ENCODE measurements around the gene MCC.
"Not testable (repeated sequence)": the region's sequence is repeated elsewhere in the genome, so short reads cannot be mapped to it uniquely, and the experiment has no call there.

MCC gene

DNA sequence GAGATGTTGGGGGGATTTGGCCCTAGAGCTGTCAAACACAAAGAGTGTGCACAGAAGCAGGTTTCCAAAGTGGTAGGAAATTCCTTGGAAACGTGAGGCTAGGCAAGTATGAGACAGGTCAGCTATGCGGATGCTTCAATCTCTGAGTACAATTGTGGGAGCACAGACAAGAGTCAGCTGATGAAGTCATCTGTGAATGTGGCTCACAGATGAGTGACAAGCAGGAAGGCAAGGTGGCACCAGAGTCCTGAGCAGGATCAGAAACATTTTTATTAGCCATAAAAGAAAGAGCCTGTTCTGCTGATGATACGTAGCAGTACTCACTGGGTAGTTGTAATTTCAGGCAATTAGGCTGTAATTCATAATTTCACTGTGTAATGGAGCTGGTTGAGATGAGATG is 394.7 kb downstream of the MCC start:
- no peak for DNase-seq

DNA sequence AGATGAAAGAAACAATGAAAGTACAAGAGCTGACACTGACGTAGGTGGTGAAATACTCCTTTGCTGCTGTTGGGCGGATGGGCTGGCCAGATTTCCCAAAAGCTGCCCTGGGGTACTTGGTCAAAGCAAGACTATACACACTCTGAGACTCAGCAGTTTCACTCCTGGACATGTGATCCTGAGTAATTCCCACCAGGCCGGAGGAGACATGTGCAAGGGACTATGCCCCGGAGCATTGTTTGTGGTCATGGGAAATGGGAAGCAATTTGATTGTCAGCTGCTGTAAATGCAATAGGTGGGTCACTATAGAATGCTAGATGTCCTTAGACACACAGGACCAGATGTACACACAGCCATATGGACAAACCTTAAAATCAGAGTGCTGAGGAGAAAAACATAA is 395.6 kb downstream of the MCC start:
- DNase-seq: no peak

DNA sequence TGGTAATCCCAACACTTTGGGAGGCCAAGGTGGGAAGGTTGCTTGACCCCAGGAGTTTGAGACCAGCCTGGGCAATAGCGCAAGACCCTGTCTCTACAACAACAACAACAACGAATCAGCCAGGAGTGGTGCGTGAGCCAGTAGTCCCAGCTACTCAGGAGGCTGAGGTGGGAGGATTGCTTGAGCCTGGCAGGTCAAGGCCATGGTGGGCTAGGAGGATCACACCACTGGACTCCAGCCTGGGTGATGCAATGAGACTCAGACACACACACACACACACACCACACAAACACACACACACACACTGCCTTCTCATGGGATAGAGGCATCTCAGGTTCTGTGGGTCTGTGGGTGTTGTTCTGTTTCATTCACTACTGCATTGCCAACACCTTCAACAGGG is 396.6 kb downstream of the MCC start:
- DNase-seq: no peak

DNA sequence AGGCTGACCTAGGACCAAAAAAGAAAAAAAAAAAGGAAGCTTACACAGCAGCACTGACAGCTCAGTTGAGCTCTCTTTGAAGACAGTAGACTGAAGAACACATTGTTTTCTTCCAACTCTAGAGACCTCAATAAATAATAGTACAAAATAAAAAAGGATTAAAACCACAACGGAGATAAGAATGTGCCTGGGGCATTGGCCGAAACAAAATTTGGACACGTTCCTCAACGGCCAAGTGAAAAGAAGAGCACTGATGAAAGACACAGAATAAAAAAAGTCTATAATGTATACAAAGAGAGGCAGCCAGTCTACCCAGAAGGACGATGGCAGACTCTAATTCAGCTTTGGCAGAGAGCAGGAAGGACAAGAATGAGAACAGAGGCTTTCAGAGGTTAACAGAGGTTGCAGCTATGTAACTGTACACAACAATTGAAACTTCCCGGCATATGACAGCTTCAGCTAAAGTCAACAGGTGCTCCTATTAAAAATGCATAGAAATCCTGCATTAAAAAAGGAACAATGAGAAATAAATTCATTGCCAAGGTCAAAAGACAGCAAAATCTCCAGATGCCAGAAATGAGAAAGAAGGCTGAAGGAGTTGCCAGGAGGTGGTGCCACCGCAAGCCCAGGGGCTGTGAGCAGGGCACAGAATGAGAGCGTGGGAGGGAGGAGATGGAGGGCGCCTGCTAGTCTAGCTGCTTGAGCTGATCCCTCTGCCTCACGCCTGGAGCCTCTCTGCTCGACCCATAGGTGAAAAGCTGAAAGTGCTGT is 397.7 kb downstream of the MCC start:
- DNase-seq: no peak

DNA sequence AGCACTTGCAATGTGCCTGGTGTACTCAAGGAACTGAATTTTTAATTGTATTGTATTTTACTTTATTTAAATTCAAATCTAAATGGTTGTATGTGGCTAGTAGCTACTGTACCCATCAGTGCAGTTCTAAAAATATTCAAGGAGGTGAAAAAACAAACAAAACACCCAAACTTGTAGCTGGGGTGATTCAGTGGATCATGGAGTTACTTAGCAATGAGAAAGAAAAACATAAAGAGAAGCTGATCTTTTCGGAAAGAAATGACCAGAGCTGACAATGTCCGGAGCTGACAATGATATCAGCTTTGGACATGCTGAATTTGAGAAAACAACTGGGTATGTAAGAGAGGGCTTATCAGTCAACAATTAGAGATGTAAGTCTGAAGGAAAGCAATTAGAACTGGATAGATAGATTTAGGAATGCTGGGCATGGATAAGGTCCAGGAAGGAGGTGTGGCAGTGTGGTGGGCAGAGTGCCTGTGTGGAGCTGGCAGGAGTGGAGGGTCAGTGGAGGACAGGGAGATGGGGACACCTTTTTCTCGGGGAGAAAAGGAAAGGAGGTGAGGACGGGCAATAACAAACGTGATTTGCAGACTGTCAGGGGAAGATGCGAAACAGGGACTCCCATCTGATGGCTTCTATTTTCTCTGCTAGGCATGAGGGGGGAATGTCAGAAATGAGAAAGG is 398.5 kb downstream of the MCC start:
- DNase-seq: no peak

DNA sequence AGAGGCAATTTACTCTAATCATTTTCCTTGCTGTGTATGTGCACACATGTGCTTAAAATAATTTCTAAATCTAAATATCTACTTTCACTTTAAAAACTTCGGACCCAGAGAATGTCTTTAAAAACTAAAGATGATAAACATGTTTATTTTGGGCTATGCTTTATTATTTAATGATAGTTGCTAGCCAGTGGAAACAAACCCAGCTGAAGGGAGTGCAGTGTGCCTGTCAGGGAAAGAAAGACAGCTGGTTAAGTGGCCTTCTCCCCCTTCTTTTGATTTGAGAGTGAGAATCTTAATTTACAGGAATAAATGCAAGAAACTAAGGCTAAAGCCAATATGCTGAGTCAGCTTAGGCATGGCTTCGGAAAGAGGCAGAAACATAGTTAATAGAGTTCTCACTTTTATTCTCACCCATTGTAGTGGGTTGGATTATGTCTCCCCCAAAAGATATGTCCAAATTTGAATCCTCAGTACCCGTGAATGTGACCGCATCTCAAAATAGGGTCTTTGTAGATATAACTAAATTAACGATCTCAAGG is 400.2 kb downstream of the MCC start:
- DNase-seq: no peak

DNA sequence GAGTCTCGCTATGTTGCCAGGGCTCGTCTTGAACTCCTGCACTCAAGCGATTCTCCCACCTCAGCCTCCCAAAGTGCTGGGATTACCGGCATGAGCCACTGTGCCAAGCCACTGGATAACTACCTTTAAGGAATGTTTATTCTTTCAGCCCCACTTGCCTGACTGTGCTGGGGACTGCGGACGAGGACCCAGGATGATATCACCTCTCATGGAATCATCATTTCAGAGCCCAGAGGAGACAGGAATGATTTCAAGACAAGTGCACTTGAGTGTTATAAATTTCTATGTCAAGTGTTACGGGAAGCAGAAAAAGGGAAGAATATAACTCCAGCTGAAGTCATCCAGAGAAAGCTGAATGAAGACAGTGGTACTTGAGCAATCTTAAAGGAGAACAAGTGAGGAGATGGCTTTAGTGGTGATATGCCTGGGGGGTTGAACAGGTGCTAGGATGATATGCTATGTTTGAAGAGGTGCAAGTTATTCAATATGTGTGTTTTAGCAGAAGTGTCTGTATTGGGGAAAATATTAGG is 402.3 kb downstream of the MCC start:
- DNase-seq: no peak

DNA sequence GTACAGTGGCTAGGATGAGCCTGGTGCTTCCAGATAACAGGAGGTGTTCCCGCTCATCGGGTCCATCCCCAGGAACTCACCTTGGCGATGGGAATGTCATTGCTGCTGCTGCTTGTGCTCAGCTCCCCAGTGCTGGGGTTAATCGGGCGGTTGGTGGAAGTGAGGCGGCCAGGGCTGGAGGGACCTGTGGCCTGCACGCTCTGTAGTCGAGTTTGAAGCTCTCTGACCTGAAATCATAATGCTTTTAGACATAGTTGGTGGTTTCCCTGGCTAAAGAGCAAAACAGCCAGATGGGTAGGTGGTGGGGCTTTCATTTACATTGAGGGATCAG is 403.2 kb downstream of the MCC start:
- DNase-seq: no peak

DNA sequence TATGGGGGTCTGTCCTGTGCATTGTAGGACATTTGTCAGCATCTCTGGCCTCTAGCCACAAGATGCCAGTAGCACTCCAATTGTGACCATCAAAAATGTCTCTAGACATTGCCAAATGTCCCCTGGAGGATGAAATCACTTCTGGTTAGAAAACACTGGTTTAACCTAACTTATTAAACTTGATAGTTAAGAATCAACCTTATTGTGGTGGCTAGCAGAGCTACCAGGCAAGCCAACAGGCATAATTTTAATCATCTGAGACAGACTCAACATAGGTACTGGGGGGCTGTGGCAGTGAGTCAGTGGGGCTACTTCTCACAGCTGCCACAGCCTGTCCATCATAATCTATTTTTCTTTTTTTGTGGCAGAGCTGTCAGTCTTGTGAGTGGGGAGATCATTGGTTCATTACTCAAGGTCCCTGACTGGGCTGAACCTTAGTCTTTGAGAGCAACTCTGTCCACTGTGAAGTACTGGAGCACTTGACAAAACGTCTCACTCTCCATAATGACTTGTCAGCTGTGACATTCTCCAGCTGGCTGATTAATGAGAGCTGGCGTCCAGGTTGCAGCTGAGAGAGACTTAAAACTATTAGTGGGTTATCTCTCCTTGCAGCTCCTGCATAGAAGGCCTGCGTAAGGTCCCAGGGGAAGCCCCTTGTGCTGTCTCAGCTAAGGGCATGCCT is 403.7 kb downstream of the MCC start:
- no peak for DNase-seq

DNA sequence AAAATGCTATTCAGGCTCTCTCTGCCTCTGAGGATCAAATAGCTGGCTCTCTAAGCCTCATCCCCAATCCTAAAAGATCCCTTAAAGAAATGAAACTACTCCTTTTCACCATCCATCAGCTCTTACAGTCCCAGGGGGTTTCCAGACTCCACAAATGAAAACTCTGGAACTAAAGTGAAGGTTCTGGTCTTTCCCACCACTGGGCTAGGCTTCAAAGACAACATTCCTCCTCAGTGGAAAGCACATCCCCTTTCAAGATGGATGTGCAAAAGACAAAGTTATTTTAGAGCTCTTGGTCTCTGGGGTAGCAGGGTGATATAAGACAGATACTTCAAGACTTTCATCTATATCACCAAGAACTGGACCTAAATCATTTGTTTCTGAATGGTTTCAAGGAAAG is 404.8 kb downstream of the MCC start:
- DNase-seq: no peak

DNA sequence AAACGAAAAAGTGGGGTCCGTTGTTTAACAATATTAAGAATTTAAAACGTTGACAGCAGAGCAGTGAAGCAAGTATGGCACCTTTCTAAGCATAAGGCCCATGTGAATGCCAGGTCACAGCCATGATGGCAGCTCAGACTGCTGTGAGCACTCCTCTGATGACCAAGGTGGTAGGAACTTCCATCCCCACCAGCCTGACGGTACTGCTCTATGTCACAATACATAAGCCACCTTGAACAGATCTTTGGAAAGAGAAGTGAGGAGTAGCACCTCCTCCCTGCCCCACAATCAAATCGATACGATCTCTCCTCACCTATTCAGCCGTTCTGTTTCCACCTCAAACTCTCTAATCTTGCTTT is 405.7 kb downstream of the MCC start:
- DNase-seq: no peak

DNA sequence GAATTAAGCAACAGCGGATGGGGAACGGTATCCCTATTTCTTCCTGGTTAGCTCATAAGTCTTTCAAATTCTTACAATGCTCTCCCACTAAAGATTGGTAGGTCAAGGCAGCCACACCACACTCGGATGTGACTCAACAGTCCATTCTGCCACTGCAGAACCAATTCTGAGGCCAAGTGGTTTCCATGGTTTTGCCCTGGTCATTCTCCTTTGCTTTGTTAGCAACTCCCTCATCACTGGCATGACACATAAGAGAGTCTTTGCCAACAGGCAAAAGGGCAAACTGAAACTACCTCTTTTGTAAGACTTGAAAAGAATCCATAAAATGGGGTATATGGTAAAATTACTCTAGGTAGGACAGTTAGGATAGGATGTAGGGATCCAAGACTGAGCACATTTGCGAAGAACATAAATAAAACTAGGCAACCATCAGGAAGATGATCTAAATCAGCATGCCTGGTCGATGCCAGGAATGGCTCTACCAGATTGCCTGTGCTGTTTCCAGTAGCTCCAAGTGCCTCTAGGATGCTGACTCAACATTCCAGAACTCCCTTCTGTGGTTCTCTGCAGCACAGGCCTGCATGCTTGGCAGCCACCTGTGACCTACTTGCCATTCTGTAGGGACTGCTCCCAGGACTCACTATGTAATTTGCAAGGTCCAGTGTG is 406.2 kb downstream of the MCC start:
- no peak for DNase-seq

DNA sequence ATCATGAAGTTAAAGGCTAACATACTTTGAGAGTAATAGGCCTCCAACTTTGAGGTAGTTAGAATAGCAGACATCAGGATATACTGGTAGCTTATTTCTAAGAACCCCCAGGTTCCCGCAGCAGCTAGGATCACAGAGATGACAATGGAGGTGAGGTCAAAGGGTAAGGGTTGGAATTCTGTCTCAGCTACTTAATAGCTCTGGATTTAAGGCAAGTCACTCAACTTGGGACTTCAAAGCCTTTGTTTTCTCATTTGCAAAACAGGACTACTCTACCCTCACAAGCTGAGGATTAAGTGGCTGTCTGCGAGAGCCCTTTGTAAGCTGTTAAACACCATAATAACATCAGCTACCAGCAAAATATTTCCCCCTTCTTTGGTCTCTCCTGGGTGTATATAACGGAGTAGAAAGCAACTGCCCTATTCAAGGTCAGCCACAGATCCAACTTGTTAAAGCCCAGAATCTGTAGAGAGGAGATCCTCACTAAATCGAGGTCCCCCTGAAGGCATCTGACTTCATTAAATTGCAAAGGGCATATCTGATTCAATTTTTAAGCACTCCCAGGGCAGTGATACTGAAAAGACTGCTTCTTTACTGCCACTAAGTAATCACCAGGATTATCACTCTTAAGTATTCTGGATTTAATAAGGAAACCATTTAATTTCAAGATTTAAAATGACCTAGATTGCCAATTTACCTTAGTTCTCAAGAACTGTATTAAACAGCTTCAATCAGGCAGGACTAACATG is 407.0 kb downstream of the MCC start:
- no peak for DNase-seq

DNA sequence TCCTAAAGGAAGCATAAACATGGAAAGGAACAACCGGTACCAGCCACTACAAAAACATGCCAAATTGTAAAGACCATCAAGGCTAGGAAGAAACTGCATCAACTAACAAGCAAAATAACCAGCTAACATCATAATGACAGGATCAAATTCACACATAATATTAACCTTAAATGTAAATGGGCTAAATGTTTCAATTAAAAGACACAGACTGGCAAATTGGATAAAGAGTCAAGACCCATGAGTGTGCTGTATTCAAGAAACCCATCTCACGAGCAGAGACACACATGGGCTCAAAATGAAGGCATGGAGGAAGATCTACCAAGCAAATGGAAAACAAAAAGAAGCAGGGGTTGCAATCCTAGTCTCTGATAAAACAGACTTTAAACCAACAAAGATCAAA is 411.6 kb downstream of the MCC start:
- DNase-seq: not testable (repeated sequence)

DNA sequence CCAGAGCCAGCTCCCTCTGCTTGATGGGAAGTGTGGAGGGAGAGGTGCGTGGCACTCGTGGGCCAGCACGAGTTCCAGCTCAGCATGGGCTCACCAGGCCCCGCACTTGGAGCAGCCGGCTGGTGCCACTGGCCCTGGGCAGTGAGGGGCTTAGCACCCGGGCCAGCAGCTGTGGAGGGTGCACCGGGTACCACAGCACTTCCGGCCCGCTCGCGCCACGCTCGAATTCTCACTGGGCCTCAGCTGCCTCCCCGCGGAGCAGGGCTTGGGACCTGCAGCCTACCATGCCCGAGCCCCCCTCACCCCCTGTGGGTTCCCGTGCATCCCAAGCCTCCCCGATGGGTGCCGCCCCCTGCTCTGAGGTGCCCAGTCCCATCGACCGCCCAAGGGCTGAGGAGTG is 413.2 kb downstream of the MCC start:
- no peak for DNase-seq

DNA sequence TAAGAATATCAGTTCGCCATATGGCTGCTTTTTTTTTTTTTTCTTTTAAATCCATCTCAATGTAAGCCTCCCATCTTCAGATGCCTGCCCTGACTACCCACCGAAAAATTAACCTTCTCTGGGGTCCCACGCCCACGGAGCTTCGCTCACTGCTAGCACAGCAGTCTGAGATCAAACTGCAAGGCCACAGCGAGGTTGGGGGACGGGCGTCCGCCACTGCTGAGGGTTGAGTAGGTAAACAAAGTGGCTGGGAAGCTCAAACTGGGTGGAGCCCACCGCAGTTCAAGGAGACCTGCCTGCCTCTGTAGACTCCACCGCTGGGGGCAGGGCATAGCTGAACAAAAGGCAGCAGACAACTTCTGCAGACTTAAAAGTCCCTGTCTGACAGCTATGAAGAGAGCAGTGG is 414.6 kb downstream of the MCC start:
- DNase-seq: not testable (repeated sequence)

DNA sequence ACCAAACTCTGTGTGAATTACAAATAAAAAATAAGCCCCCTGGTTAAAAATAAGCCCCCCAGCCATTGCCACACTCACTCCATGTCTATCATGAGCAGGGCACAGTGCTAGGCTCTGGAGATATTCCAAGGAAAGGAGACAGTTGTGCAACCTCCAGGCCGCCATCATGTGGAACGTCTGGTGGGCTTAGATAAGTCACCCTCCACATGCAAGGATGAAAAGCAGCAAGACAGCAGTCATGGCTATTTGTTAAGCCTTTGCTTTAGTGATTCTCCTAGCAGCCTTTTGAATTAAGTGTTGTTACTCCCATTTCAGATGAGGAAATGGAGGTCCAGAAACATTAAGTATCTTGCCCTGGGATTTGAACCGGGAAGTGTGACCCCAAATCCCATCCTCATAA is 416.9 kb downstream of the MCC start:
- DNase-seq: no peak

DNA sequence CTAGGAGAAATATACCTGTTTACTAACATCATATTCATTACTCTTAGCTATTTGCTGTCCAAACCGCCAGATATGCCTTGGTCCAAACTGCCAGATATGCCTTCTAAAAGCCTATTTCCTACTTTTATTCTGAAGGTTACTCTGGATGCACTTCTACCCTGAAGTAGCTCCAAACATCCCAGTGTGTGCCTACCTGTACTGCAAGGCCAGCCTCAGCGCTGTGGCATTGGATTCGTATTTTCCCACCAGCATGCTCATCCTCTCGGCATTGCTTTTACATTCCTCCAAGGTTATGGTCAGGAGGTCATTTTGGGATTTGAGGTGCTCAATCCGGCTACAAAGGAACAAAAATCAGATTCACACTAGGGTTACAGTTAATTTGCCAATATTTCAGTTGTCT is 417.4 kb downstream of the MCC start:
- DNase-seq: no peak

DNA sequence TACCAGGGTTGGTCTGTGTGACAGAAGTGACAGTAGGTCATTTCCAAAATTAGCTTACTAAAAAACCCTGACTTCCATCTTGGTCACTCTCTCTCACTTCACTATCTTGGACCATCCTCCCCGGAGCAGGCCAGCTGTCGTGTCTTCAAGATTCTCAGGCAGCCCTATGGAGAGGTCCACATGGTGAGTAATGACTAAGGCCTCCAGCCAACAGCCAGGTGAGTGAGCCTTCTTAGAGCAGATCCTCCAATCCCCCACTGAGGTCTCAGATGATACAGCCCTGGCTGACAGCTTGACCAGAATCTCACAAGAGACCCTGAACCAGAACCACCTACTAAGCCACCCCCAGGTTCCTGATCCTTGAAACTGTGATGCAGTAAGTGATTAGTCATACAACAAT is 419.7 kb downstream of the MCC start:
- no peak for DNase-seq

DNA sequence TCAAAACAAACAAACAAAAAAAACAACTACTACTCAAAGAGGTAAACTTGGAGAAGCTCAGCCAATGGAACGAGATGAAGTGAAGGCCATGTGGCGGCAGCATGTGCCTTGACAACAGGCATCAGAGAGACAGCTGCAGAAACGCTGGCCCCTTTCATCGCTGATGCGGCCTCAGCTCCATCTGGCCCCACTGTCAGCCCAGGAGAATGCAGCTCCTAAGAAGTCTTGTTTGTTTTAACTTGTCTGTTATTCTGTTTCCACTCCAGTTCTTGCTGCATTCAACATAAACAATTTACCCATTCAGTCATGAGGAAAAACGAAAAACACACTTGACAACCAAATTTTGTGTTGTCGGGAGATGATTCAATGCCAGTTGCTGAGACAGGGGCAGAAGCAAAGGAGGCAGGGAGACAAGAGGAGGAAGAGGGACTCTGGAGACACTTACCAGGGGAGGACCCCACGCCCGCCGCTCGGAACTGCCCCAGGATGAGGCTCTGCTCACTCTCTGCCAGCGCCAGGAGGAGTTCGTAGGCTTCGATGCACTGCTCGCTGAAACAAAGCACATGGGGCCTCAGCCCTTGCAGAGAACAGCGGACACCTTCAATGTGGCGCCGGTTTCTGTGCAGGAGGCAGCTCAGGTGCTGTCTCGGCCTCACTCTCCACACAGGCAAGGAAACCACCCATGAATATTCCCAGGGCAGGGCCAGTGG is 420.5 kb downstream of the MCC start:
- DNase-seq: no peak

DNA sequence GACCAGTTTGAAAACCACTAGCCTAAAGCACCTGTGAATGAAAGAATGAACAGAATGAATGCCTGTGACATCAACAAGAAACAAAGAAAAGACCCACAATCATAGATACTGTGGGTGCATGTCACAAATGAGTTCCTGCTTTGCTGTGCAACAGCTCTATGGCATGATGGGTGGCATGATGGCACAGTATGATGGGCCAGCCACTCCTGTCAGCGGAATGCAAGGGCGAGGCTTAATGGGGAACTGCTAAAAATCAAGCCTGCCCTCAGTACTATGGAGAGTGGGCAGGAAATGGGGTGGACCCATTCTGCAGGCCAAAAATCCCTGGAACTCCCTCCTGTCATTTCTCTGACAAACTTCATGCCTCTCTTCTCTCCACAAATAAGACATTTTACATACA is 422.6 kb downstream of the MCC start:
- DNase-seq: no peak

DNA sequence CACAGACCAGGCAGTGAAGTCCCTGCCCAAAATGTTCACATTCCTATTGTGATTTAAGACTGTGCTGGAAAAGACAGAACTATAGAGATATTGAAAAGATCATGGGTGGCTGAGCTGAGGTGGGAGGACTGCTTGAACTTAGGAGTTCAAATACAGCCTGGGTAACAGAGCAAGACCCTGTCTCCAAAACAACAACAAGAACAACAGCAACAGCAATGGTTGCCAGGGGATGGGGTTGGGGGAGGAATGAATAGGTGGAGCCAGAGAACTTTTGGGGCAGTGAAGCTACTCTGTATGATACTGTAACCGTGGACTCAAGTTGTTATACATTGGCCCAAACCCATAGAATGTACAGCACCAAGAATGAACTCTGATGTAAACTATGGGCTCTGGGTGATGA is 423.4 kb downstream of the MCC start:
- no peak for DNase-seq
